ENCODE results near the gene IGF1R.
"Not testable (repeated sequence)": the region's sequence is repeated elsewhere in the genome, so short reads cannot be mapped to it uniquely, and the experiment has no call there.

Gene IGF1R

GRCh38 chr15:98647774-98648653, at the start of gene IGF1R:
TSS of gene IGF1R (plus strand) at chr15:98648539. CDS start at chr15:98649582, 1,043 bp downstream.
- DNase-seq (ENCODE audit: low read depth in 2 of 2) = peak; percentile 81 to 86

GRCh38 chr15:98599909-98600691, 48.2 kb upstream of the IGF1R start:
- DNase-seq (ENCODE audit: low read depth in 2 of 2) = peak; percentile 42 to 55

DNA sequence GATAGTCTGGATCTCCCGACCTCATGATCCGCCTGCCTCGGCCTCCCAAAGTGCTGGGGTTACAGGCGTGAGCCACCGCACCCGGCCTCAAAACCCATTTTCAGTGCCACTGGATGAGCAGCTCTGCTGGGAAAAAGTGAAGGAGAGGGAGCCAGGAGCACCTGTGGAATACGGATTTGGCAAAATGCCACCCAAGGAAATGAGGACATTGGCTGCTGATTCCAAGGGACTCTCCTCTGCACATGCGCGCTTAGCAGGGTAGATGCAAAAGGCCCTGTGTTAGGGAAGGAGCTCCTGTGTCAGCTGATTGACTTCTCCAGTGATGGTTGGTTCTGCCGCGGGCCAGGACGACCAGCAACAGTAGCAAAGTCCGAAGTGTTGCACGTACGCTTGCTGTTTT, 43.4 kb upstream of the IGF1R start:
- no peak for DNase-seq (ENCODE audit: low read depth in 2 of 2)

DNA sequence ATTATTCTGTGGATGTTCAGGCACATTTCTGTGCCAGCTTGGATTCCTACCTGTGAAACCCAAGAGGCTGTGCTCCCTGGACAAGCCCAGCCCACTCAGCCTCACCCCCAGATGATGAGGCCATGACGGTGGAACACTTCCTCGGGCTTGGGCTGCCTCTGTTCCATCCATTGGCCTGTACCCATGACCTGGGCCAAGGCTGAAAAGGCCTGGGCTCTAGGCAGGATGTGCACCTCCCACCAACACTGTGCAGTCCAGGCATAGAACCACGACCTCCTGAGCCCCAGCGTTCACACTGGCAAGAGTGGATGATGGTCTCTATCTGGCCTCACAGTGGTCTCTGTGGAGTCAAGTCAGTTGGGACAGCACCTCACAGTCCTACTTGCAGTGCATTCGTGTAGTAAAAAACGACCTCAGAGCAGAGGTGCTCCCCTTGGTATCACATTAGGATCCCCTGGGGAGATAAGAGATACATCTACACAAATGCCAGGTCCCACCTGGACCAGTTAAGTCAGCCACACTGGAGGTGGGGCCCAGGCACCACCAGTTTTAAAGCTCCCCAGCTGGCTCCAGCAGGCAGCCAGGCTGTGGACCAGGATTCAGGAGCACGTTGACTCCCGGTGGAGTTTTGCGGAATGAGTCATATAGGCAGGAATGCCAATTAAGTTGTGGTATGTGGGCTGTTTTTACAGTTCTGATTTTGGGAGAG, 39.0 kb upstream of the IGF1R start:
- peak in 1 of 2 experiments; percentile 44 for DNase-seq (ENCODE audit: low read depth in 2 of 2)

DNA sequence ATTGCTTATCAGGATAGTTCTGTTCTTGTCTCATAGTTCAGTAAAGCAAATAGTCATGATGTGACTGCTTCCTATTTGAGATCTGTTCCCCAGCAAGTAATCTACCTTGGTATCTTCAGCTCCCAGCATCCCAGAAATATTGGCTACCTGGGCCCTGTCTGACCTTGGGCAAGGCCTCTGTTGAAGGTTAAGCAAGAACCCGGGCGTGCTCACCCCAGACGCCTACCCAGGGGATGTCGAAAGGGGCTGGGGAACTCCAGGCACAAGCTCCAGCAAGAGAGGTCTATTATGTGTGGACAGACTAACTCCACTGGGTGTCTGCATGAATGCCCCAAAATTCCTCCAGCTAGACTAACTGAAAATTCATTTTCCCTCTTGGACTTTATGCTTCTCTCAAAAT, 37.3 kb upstream of the IGF1R start:
- no peak for DNase-seq (ENCODE audit: low read depth in 2 of 2)

DNA sequence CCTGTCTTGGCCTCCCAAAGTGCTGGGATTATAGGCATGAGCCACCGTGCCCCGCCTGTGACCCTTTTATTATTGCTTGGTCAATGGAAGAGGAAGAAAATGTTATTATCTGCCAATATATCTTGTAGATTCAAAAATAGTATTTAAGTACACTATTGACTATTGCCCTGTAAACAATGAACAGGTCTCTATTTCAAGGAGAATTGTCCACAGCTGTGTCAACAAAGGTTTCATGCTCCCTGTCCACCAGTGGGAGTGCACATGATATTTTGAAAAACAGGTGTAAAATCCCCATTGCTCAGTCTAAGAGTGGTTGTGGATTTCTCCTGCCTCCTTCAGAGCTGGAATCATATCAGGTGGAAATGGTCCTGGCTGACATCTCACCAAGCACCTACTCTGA, 36.5 kb upstream of the IGF1R start:
- DNase-seq (ENCODE audit: low read depth in 2 of 2) = no peak

- no peak for DNase-seq (ENCODE audit: low read depth in 2 of 2)
These were observed 35.7 kb upstream of the IGF1R start for GRCh38 chr15:98612490-98613110.

- no peak for DNase-seq (ENCODE audit: low read depth in 2 of 2)
These were observed 33.7 kb upstream of the IGF1R start for GRCh38 chr15:98614681-98615080.

DNA sequence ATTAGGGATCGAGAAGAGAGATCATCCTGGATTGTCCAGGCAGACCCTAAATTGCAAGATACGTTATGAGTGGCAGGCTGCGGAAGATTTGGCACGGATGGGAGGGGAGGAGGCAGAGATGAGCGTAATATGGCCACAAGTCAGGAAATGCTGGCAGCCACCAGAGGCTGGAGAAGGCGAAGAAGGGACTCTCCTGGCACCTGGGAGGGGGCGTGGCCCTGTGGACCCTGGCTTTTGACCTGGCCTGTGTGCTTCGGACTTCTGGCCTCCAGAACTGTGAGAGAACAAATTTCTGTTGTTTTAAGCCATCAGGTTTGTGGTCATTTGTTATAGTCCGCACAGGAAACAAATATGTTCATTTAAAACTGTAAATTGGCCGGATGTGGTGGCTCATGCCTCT, 31.9 kb upstream of the IGF1R start:
- DNase-seq (ENCODE audit: low read depth in 2 of 2) = no peak

DNA sequence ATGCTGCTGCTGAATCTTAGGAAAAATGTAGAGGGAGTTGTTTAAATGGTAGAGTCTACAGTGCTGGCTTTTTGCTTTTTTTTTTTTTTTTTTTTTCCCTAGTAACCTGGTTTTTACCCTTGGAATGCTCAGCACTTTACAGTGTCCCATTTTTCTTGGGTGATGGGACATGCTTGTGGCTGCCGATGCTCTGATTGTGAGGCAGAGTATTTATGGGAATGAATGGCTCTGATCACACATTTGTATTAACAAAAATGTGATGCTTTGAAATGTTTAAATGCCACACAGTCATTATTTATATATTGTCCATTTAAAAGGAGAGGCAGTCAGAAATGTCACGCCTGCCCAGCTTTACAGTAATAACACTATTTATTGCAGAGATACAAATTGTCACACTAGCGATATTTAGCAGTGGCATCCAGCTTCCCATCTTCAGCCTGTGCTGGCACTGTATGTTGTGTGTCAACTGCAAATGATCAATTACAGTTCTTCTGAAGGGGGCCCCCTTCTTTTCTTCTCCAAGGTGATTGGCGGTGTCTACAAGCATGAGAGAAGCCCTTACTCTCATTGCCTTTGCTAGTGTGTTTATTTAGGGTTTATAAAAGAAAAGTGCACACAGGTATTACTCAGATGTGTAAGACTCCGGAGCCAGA, 30.9 kb upstream of the IGF1R start:
- no peak for DNase-seq (ENCODE audit: low read depth in 2 of 2)

- not testable (repeated sequence) for DNase-seq (ENCODE audit: low read depth in 2 of 2)
These were observed 29.8 kb upstream of the IGF1R start for GRCh38 chr15:98618576-98618975.

DNA sequence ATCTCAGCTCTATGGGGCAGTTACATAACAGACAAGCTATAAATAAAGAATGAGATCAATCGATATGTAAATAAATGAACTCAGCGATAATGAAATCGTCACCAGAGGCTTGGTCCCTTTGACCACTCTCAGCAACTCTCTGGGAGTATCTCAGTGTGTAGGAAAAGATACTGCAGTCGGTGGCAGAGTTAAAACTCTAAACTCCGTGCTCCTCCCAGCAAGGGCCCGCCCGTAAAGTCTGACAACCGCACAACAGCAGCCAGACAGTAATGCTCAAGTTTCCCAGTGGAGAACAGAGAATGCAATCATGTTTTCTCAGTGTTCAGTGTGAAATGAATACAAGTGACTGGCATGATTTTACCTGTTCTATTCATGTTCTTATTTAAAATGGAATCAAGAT, 28.3 kb upstream of the IGF1R start:
- DNase-seq (ENCODE audit: low read depth in 2 of 2) = no peak

DNA sequence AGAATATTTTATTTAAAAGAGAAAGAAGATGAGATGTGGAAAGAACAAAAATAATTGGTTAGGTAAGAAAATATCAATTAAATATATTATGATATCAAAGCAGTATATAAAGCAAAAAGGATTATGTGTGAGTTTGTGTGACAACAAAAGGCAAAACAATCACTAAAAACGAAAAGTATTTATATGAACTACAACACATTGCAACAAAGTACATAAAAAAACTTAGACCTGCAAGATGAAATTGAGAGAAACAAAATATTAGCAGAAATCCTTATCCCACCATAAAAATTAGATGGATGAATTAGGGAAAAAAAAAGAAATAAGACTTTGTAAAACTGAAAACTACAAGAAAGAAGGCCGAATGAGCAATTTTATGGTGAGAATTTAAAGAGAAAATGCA, 27.3 kb upstream of the IGF1R start:
- no peak for DNase-seq (ENCODE audit: low read depth in 2 of 2)

DNA sequence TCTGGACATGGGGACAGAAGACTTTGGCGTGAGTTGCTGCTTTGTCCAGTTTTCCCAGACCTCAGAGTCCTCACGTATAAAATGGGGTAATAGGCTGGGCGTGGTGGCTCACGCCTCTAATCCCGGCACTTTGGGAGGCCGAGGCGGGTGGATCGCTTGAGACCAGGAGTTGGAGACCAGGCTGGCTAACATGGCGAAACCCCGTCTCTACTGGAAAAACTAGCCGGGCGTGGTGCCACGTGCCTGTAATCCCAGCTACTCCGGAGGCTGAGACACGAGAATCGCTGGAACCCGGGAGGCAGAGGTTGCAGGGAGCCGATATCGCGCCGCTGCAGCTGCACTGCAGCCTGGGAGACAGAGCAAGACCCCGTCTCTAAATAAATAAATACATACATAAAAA, 22.7 kb upstream of the IGF1R start:
- no peak for DNase-seq (ENCODE audit: low read depth in 2 of 2)

DNA sequence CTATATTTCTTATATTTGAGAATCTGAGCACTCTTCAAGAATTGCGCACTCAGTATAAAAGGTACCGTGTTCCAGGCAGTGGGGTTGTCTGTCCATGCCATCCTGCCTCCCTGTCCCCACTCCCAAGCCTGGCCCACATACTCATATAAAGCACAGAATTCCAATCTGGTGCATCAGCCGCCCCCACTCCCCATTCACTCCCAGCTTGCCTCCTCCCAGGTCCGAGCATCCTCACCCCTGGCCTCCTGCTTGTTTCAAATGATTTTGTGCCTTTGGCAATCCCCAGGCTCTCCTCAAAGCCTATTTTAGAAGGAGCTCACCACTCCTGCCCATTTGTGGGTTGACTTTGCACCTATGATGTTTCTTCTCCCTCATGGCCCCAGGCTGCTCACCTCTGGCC, 22.2 kb upstream of the IGF1R start:
- DNase-seq (ENCODE audit: low read depth in 2 of 2) = no peak

- no peak for DNase-seq (ENCODE audit: low read depth in 2 of 2)
These were observed 20.1 kb upstream of the IGF1R start for GRCh38 chr15:98628216-98628615.

DNA sequence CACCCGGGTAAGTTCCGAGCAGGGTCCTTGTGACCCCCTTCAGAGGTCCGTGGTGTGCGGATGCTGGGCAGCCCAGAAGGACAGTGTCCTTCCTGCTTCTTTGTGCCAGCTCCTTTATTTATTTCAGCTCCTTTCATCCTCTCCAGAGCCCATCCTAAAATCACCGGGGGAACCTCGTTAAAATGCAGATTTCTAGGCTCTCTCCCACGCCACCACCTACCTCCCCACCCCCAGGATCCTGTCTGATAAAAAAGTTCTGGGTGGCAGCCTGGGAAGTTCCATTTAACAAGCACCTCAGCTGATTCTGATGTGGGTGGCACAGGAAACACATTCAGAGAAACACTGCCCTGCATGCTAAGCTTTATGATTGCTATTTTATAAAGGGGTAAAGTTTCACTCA, 12.5 kb upstream of the IGF1R start:
- DNase-seq (ENCODE audit: low read depth in 2 of 2) = no peak

DNA sequence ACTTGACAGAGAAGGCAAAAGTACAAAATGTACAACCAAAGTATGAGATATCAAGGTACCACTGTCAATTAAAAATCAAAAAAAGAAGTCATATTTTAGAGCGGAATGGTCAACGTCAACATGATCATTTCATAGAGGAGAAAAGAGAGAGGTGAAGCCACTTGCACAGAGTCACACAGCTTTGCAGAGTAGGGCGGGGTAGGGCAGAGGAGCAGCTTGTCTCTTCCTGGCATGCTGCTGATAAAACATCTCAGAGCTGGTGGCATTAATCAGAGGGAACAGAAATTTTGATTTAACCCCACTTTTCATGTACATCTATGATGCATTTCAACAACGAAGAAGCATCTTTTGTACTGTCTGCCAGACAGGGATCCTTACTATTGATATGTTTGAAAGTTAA, 5.2 kb upstream of the IGF1R start:
- no peak for DNase-seq (ENCODE audit: low read depth in 2 of 2)

DNA sequence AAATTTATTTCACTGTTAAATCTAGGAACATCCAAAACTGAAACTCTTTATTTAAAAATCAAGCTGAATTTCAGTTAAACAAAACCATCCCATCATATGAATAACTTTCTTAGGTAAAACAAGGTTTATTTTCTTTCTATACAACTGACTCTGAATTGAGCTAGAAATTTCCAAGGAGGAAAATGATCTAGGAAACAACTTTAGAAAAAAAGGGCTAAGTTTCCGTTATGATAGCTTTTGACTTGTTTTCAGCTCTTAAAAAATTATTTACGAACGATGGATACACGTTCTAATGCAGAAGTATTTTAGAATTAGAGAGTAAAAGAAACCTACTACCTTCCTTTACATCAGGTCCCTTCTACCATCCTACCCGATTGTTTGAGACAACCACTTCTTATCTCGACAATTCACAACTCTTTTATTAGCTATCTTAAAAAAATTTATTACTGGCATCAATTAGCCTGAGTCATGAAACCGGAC, 1.8 kb upstream of the IGF1R start:
- no peak for DNase-seq (ENCODE audit: low read depth in 2 of 2)

DNA sequence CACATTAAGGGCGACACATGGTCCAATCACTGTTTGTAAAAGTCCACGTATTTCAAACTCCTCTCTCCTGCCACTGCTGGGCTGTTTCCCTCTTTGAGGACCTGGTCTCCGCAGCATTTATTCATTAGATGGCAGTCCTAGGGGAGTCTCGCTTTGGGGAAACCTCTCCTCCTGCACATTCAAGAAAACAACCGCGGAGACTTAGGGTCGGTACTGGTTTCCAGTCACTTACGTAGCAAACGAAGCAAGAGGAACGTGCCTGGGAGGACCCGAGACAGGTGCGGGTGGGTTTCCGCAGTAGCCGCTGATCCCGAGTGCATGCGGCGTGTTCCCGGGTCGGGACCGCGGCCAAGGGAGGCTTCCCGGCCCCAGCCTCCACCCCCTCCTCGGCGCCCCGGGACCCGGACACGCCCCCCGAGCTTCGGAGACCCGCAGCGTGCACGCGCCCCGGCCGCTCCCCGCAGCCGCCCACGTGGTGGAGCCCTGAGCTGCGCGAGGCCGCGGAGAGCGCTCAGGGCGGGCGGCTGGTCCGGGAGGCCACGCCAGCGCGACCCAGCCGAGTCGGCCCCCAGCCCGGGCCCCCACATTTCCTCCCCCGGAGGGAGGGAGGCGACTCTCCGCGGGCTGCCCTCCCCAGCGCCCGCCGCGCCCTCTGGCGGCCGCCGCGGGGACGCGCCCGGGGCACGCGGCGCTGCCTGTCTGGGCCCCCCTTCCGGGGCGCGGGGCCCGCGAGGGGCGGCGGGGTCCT, 1.1 kb upstream of the IGF1R start:
- DNase-seq (ENCODE audit: low read depth in 2 of 2) = no peak

Measured in fibroblast of skin of left biceps (primary cell).